RKO (cell line): ENCODE measurements around the gene CD84.
"Not testable (repeated sequence)": the region's sequence is repeated elsewhere in the genome, so short reads cannot be mapped to it uniquely, and the experiment has no call there.

Experiments
- DNase-seq: peaks from one replicate; pipeline ENCODE4 v3.0.0-alpha.2; 2016; ENCODE audit warnings: low spot score

The CD84 gene

DNA sequence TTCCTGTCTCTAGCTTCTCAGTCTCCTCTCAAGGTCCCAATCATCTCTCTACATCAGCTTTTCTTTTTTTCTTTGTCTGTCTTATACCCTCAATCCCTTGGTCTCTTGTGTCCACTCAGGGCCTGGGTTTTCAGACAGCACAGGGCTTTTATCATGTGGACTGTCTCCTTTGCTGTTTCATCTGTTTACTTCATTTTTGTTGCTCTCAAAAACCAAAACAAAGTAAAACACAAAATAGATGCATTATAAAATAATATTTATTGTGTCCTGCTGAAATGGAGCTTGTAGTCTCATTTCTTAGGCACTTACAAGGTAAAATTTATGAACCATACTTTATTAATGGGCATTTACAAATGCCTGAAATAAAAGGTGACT is 38.5 kb downstream of the CD84 start:
- DNase-seq = no peak

DNA sequence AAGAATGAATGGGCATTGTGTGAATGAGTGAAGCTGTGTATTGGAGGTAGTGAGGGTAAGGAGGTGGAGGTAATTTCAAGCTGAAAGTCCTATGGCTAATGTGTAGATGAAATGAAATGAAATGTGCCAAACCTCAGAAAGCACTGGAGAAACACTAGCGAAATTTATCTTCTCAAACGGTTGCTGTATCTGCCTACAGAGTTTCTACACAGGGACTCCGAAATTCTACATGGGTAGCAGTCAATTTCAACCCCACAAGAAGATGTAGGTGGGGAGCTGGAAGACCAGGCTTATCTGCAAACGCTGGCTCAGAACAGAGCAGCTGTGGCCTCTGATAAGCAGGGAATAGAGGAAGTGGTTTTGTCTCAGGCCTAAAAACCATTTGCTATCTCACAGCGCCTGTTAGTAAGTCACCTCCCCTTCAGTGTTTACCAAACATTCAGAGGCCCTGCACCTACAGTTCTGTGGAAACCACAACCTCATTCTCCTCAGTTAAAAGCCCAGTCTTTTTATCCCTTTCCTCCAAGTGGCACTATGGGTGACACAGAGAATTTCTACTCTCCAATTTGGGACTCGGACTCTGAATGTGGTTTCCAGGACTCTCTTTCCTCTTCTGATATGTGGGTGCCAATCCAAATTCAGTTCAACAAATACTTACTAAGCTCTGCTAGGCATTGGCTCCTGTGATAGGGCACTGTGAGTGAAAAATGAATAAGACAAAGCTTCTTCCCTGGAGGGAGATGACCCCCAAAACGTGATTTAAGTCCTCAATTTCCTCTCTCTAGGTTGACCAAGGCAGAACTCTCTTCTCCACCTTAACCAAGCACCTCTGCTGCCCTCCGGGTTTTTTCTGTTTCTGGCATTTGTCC is 39.1 kb downstream of the CD84 start:
- DNase-seq = no peak

DNA sequence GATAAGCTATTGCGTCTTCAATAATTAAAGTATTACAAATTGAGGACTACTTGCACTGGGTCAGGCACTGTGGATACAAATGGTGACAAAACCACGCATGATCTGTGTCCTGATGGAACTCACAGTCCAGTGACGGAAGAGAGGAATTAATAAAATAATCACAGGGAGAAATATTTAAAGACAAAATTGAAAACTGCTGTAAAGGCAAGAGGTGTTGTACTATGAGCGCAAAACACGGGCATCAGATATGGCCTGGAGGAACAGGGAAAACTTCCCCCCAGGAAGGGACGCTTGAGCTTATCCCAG is 39.7 kb downstream of the CD84 start:
- no peak for DNase-seq

DNA sequence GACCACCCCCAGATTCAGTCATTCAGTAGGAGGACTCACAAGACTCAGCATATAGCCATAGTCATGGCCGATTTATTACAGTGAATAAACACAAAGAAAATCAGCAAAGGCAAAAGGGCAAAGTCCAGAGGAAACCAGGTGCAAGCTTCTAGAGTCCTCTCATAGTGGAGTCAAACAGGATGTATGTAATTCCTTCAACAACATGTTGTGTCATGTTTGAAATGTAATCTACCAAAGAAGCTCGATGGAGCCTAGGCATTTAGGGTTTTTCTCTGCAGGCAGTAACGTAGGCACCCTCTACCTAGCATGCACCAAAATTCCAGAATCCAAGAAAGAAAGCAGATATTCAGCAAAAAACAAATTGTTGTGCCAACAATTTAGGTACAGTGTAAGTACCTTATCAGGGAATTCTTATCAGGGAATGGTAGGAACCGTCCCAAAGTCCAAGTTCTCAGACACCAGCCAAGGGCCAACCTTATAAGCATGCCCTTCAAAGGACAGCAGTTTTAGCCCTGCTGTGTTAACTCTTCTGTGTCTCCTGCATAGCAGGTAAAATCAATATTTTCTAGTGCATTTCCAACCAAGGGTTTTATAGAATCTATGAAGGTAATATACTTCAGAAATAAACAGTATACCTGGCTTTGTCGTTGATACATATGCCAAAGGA is 40.2 kb downstream of the CD84 start:
- no peak for DNase-seq

DNA sequence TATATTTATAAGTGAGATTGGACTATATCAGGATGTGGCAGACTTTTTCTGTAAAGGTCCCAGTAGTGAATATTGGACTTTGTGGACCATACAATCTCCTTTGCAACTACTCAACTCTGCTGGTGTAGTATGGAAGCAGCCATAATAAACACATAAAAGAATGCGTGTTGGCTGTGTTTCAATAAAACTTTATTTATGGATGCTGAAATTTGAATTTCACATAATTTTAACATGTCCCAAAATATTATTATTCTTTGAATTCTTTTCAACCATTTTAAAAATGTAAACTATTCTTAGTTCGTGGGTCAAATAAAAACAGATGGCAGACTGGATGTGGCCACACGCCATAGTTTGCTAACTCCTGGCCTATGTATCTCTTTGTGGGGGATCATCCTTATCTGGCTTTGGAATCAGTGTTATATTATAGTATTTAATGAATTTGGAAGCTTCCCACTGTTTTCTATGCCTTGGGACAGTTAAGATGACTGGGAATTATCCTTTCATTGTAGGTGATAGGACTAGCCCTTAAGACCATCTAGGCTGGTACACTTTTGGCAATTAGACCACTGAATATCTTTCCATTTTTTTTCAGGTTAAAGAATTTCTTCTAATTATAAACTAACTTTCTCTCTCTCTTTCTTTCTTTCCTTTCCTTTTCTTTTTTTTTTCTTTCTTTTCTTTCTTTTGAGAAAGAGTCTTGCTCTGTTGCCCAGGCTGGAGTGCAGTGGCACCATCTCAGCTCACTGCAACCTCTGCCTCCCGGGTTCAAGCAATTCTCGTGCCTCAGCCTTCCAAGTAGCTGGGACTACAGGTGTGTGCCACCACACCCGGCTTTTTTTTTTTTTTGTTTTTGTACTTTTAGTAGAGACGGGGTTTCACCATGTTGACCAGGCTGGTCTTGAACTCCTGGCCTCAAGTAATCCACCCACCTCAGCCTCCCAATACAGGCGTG is 41.3 kb downstream of the CD84 start:
- no peak for DNase-seq

DNA sequence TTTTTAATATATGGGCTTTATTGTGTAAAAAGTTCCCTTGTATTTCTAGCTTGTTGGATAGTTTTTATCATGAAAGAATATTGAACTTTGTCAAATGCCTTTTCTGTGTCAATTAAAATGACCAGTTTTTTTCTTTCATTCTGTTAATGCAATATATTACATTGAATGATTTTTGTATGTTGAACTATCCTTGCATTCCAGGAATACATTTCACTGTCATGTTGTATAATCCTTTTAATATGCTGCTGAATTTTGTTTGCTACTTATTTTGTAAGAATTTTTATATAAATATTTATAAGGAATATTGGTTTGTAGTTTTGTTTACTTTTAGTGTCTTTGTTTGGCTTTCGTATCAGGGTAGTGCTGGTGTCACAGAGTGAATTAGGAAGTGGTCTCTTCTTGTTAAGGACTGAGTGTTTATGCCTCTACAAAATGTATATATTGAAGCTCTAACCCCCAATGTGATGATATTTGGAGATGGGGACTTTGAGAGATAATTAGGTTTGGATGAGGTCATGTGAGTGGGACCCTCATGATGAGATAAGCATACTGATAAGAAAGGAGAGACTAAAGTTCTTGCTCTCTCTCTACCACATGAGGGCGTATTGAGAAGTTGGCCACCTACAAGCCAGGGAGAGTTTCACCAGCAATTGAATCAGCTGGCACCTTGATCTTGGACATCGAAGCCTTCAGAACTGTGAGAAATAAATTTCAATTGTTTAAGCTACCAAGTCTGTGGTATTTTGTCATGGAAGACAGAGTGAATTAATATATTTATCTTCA is 44.3 kb downstream of the CD84 start:
- DNase-seq = no peak

DNA sequence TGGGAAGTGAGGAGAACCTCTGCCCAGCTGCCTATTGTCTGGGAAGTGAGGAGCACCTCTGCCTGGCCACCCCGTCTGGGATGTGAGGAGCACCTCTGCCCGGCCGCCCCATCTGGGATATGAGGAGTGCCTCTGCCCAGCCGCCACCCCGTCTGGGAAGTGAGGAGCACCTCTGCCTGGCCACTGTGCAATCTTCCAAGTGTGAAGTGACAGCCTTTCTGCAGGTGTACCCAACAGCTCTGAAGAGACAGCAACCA is 46.8 kb downstream of the CD84 start:
- not testable (repeated sequence) for DNase-seq

DNA sequence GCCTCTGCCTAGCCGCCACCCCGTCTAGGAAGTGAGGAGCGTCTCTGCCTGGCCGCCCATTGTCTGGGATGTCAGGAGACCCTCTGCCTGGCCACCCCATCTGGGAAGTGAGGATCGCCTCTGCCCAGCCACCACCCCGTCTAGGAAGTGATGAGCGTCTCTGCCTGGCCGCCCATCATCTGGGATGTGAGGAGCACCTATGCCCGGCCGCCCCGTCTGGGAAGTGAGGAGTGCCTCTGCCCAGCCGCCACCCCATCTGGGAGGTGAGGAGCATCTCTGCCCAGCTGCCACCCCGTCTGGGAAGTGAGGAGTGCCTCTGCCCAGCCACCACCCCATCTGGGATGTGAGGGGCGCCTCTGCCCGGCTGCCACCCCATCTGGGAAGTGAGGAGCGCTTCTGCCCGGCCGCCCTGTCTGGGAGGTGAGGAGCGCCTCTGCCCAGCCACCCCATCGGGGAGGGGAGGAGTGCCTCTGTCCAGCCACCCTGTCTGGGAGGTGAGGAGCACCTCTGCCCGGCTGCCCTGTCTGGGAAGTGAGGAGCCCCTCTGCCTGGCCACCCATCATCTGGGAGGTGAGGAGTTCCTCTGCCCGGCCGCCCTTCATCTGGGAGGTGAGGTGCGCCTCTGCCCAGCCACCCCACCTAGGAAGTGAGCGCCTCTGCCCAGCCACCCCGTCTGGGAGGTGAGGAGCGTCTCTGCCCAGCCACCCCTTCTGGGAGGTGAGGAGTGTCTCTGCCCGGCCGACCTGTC is 47.3 kb downstream of the CD84 start:
- DNase-seq = not testable (repeated sequence)

DNA sequence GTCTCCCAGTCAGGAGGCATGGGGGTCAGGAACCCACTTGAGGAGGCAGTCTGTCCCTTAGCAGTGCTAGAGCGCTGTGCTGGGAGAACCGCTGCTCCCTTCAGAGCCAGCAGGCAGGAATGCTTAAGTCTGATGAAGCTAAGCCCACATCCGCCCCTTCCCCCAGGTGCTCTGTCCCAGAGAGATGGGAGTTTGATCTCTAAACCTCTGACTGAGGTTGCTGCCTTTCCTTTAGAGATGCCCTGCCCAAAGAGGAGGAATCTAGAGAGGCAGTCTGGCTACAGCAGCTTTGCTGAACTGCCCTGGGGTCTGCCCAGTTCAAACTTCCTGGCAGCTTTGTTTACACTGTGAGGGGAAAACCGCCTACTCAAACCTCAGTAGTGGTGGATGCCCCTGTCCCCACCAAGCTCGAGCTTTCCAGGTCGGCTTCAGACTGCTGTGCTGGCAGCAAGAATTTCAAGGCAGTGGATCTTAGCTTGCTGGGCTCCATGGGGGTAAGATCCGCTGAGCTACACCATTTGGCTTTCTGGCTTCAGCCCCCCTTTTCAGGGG is 49.8 kb downstream of the CD84 start:
- DNase-seq = not testable (repeated sequence)

DNA sequence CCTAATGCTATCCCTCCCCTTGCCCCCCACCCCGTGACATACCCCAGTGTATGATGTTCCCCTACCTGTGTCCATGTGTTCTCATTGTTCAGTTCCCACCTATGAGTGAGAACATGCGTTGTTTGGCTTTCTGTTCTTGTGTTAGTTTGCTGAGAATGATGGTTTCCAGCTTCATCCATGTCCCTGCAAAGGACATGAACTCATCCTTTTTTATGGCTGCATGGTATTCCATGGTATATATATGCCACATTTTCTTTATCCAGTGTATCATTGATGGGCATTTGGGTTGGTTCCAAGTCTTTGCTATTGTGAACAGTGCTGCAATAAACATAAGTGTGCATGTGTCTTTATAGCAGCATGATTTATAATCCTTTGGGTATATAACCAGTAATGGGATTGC is 55.5 kb downstream of the CD84 start:
- not testable (repeated sequence) for DNase-seq

DNA sequence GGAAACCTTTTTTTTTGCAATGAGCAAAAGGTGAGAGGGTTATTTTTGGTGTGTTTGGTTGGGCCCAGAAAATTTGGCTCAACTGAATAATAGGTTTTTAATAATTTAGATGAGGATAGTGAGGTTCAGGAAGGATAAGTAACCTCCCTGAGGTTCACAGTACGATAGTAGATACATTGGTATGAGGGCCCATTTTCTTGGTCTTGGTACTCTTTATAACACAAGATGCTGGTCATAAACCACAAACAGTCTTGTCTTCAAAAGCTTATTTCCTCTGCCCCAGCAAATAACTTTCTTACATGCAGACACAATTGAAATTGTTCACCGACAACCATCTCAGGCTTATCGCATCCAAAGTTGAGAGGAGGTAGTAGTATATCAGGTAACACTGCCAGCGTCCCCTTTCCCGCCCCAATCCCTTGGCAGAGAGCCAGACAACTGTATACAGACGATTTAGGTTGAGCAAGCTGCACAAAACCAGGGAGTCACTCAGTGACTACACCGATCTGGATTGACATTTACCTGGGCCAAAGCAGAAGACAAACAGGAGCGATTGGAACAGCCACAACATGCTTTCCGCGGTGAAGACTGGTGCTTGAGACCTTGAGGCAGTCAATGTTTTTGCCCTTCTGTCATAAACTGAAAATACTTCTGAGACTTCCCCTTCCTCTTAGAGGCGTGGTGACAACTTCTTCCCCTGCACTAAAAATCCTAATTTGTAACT is 56.5 kb downstream of the CD84 start, which contains the start of gene SLAMF6:
SLAMF6 (minus strand) TSS at position 634 of the 724 bp plus-strand sequence; CDS start at position 571, 63 bp downstream.
- DNase-seq = no peak

DNA sequence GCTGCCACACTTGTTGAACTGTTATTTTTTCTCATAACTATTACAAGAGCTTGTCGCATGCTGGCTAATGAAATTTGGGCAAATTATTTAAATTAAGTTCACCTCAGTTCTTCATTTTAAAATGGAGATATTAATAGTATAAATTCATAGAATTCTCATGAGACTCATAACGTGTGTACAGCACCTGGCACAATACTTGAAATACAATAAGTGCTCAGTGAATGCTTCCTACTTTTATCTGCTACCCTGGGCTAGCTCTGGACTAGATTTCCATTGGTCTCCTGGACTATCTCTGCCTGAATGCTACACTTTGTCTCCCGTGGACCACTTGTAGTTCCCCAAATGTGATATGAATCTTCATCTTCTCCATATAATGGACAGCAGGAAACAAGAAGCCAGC is 57.2 kb downstream of the CD84 start:
- DNase-seq = no peak

DNA sequence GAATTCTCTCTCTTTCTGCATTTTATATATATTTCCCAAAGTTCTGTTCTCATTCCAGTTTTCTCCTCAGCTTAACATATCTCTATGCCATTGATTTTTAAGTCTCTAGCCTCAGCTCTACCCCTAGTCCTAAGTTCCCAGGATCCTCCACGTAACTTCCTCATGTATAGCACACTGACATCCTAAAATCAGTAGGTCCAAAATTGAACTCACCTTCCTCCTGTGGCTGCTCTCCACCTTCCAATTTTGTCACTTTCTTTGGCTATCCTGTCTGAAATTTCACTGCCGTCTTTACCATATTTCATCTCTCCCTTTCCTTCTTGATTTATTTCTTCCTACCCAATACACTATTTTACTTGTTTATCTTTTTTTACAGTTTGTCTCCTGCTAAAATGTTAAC is 57.7 kb downstream of the CD84 start:
- no peak for DNase-seq

DNA sequence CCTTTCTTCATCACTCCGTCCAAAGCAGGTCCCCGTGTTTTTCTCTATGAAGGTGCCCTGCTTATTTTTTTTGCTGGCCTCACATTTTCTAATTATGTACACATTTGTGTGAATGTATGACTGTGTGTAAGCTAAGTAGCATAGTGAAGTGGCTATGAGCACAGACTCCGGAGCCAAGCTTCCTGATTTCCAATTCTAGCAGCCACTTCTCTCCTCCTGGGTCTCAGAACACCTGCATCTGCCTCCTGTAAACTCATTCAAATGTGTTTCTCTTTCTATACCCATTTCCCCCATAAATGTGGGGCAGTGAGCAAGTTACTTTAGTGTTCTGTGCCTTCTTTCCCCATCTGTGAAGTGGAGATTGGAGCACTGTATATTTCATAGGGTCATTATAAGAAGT is 58.3 kb downstream of the CD84 start:
- DNase-seq = no peak

DNA sequence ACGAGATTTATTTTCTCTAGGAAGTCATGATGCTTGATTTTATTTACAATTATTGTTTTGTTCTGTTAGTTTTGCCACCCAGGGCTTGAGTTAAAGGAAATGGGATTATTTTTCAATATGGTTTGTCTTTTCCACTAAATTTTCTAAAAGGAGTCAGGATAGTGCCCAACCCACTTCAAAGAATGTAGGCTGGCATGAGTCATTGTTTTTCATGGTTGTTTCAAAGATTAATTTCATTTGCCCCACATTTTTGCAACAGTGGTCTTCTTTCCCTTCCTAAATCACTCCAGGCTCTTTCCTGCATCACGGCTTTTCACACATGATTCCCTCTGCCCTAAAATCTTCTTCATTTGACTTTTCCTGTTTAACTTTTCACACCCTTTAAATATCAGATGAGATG is 58.7 kb downstream of the CD84 start:
- no peak for DNase-seq

DNA sequence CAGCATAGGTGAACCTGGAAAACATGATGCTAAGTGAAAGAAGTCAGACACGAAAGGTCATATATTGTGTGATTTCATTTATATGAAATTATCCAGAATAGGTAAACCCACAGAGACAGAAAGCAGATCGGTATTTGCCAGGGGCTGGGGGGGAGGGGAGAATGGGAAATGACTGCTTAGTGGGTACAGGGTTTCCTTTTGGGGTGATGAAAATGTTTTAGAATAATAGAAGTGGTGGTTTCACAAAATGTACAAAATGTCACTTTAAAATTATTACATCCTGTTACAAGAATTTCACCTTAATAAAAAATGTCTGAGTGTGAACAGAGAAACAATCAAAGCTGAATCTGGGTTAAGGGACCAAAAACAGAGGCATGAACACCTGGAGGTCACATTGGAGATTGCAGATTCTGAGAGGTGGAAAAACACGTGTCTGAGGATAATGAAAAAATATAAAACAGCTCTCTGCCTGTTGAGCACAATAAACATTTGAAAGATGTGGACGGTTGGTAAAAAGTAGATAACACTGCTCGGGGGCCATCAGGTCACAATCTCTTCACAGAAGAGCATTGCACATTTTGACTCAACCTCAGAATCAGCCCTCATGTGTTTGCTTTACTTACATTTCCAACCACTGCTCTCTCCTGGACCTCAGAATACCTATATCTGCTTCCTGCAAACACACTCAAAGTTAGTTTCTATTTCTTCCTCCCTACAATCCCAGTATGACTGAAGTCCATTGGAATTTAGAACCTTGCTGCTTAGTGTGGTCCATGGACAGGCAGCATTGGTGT is 59.5 kb downstream of the CD84 start:
- DNase-seq = peak; percentile 1

DNA sequence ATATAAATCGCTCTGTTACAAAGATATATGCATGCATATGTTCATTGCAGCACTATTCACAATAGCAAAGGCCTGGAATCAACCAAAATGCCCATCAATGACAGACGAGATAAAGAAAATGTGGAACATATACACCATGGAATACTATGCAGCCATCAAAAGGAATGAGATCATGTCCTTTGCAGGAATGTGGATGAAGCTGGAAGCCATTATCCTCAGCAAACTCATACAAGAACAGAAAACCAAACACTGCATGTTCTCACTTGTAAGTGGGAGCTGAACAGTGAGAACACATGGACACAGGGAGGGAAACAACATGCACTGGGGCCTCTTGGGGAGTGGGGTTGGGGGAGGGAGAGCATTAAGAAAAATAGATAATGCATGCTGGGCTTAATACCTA is 61.8 kb downstream of the CD84 start:
- DNase-seq = not testable (repeated sequence)

DNA sequence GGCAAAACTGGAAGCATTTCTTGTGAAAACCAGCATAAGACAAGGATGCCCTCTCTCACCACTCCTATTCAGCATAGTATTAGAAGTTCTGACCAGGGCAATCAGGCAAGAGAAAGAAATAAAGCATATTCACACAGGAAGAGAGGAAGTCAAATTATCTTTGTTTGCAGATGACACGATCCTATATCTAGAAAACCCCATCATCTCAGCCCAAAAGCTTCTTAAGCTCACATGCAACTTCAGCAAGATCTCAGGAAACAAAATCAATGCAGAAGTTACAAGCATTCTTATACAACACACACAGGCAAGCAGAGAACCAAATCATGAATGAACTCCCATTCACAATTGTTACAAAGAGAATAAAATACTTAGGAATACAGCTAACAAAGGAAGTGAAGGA is 63.4 kb downstream of the CD84 start:
- DNase-seq = not testable (repeated sequence)

DNA sequence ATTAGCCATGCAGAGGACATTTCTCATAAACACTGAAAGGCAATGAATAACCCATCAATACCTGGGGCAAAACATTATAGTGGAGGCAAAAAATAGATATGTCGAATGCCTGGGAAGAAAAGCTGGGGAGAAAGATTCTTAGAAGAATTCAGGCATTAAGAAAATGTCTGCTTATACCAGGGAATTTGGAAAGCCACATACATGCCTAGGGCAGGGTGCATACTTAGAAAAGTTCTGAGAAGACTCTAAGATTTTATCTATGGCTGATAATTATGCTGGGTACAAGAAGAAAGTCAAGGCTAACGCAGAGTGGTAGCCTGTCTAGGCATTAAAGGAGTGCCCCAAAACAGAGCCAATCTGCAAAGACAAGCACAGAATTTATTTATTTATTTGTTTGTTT is 74.6 kb downstream of the CD84 start:
- DNase-seq = no peak
